Calu3 (cell line): ENCODE results near the gene PIK3C2A. TPM values are rescaled to one million over a fixed set of nuclear protein-coding genes. Genes with fewer than 3 reads are reported as not detected.

Source experiments
- Bru-seq: library from RNA; stranded (reverse); fragments of 400-500 nt; gene quantifications from one replicate; lab custom pipeline; 2021; lab: Mats Ljungman, UMichigan
- BruChase-seq, 2 experiments: library from RNA; stranded (reverse); fragments of 400-500 nt; gene quantifications; one replicate each; lab custom pipeline; 2021; lab: Mats Ljungman, UMichigan
- BruUV-seq: library from RNA; stranded (reverse); fragments of 400-500 nt; replicated peaks from 2 replicates; lab custom pipeline; 2021; lab: Mats Ljungman, UMichigan
- CTCF ChIA-PET: fragments of 300-600 bp; sonication (Branson Sonifier 250); formaldehyde crosslinking; loops from one replicate; lab custom pipeline; 2022; ENCODE audit warnings: antibody characterized with exemption; lab: Charles Lee
- DNase-seq: peaks from one replicate; pipeline ENCODE4 v3.0.0; 2022
- H3K27ac Mint-ChIP-seq: one replicate; pipeline ENCODE4 v1.8.0; 2022; ENCODE audit warnings: mixed read lengths; ENCODE audit not compliant: unreplicated experiment
- H3K27me3 Mint-ChIP-seq: one replicate; pipeline ENCODE4 v1.8.0; 2022; ENCODE audit warnings: mixed read lengths; ENCODE audit not compliant: unreplicated experiment
- H3K36me3 Mint-ChIP-seq: one replicate; pipeline ENCODE4 v1.8.0; 2022; ENCODE audit warnings: mild to moderate bottlenecking, moderate library complexity, mixed read lengths; ENCODE audit not compliant: insufficient read depth, unreplicated experiment
- H3K4me1 Mint-ChIP-seq: one replicate; pipeline ENCODE4 v1.8.0; 2022; ENCODE audit warnings: mild to moderate bottlenecking, low read depth, mixed read lengths; ENCODE audit not compliant: unreplicated experiment
- H3K4me3 Mint-ChIP-seq: one replicate; pipeline ENCODE4 v1.8.0; 2022; ENCODE audit warnings: mild to moderate bottlenecking, low read depth, moderate library complexity, mixed read lengths; ENCODE audit not compliant: unreplicated experiment
- H3K9me3 Mint-ChIP-seq: one replicate; pipeline ENCODE4 v1.8.0; 2022; ENCODE audit warnings: low read depth, mixed read lengths; ENCODE audit not compliant: unreplicated experiment
- intact Hi-C: fragments of 100-400 bp; cut with micrococcal nuclease; formaldehyde crosslinking; loops from one replicate; pipeline ENCODE4 v1.10.0; 2022; ENCODE audit not compliant: unreplicated experiment
- long read RNA-seq: library from polyadenylated mRNA; stranded (forward); transcript quantifications from one replicate; pipeline ENCODE4 v2.0.0, GENCODE V29; 2022
- total RNA-seq: library from RNA; stranded (reverse); gene quantifications from 2 replicates; pipeline ENCODE4 v1.2.3, GENCODE V29; 2022
- TF ChIP-seq, protein P1 (sequence below): fragments of 200-600 bp; IDR thresholded peaks from one replicate; pipeline ENCODE4 v1.8.0; 2022; ENCODE audit warnings: antibody characterized with exemption; ENCODE audit not compliant: unreplicated experiment

Gene PIK3C2A, protein sequence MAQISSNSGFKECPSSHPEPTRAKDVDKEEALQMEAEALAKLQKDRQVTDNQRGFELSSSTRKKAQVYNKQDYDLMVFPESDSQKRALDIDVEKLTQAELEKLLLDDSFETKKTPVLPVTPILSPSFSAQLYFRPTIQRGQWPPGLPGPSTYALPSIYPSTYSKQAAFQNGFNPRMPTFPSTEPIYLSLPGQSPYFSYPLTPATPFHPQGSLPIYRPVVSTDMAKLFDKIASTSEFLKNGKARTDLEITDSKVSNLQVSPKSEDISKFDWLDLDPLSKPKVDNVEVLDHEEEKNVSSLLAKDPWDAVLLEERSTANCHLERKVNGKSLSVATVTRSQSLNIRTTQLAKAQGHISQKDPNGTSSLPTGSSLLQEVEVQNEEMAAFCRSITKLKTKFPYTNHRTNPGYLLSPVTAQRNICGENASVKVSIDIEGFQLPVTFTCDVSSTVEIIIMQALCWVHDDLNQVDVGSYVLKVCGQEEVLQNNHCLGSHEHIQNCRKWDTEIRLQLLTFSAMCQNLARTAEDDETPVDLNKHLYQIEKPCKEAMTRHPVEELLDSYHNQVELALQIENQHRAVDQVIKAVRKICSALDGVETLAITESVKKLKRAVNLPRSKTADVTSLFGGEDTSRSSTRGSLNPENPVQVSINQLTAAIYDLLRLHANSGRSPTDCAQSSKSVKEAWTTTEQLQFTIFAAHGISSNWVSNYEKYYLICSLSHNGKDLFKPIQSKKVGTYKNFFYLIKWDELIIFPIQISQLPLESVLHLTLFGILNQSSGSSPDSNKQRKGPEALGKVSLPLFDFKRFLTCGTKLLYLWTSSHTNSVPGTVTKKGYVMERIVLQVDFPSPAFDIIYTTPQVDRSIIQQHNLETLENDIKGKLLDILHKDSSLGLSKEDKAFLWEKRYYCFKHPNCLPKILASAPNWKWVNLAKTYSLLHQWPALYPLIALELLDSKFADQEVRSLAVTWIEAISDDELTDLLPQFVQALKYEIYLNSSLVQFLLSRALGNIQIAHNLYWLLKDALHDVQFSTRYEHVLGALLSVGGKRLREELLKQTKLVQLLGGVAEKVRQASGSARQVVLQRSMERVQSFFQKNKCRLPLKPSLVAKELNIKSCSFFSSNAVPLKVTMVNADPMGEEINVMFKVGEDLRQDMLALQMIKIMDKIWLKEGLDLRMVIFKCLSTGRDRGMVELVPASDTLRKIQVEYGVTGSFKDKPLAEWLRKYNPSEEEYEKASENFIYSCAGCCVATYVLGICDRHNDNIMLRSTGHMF (N-terminal part only)
- total RNA-seq, result 70.2 and 75.9 TPM in 2 replicates
- Bru-seq, nascent RNA, result percentile 89 among the genes with signal in this experiment
- percentile 87 among the genes with signal in this experiment for BruChase-seq, experiment 1, labeled RNA remaining after a 6-hour chase
- percentile 90 among the genes with signal in this experiment for BruChase-seq, experiment 2, labeled RNA remaining after a 2-hour chase
- long read RNA-seq, partial matches to known transcripts, result 5 of 32 reads
- long read RNA-seq, other reads (novel, unspliced or antisense), result 27 of 32 reads

DNA sequence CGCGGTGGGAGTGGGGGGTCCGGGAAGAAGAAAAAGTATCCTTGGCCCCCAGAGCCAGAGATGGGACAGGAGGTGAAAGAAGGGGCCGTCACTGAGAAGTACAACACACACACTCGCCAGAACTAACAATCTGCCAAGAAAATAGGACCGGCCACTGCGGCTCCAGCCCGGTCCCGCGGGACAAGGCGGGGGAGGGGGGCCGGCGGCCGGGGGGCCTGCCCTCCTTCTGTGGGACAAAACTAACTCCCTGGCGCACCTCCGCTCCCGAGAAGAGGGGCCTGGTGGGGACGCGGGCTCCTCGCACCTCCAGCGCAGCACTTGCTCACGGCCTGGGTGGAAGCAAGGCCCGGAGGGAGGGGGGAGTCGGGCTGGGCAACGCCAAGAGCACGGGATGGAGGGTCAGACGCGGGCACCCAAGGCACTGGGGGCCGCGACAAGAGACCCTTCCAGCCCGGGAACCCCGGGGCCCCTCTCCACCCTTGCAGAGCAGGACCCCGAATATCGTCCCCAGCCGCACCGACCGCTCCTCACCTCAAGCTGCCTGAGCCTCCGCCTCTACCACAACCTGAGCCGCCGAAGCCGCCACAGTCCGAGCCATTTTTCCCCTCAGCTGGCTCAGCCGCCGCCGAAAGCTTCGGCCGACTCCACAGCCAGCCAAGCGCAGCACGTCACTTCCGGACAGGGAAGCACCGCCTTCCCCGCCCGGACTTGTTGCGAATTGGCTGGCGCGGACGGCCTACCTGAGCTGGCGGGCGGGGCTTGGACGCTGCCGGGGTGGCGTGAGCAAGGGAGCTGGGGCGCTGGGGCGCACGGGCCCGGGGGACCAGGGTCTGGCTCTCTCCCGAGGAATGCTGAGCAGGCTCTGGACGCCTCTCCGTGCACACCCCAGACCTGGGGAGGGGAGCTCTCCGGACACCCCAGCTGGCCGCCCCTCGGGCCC is at the start of gene PIK3C2A:
Gene PIK3C2A, minus strand, starts transcription at position 670 of the 940 bp plus-strand sequence. CDS start 38,245 bp downstream, outside the sequence.
- H3K27ac Mint-ChIP-seq, result peak within 1 kb of the TSS; percentile 79
- H3K36me3 Mint-ChIP-seq, result peaks cover 41% of the 10 kb centered on the region
- BruUV-seq, result no TSS peak
- intact Hi-C loops, result loop anchor here (5.0 to 10.0 kb wide), 2 partner anchors 45 to 93 kb away; no protein-coding TSS in a partner anchor
- peak within 1 kb of the TSS; percentile 92 for H3K4me3 Mint-ChIP-seq
- no peaks in the 10 kb centered on the region for H3K9me3 Mint-ChIP-seq
- peaks cover 17% of the 10 kb centered on the region for H3K4me1 Mint-ChIP-seq
- TF ChIP-seq, protein P1, sequence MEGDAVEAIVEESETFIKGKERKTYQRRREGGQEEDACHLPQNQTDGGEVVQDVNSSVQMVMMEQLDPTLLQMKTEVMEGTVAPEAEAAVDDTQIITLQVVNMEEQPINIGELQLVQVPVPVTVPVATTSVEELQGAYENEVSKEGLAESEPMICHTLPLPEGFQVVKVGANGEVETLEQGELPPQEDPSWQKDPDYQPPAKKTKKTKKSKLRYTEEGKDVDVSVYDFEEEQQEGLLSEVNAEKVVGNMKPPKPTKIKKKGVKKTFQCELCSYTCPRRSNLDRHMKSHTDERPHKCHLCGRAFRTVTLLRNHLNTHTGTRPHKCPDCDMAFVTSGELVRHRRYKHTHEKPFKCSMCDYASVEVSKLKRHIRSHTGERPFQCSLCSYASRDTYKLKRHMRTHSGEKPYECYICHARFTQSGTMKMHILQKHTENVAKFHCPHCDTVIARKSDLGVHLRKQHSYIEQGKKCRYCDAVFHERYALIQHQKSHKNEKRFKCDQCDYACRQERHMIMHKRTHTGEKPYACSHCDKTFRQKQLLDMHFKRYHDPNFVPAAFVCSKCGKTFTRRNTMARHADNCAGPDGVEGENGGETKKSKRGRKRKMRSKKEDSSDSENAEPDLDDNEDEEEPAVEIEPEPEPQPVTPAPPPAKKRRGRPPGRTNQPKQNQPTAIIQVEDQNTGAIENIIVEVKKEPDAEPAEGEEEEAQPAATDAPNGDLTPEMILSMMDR, result no peak
- no peaks in the 10 kb centered on the region for H3K27me3 Mint-ChIP-seq
- CTCF ChIA-PET, result no interaction called here
- peak; percentile 98 for DNase-seq

DNA sequence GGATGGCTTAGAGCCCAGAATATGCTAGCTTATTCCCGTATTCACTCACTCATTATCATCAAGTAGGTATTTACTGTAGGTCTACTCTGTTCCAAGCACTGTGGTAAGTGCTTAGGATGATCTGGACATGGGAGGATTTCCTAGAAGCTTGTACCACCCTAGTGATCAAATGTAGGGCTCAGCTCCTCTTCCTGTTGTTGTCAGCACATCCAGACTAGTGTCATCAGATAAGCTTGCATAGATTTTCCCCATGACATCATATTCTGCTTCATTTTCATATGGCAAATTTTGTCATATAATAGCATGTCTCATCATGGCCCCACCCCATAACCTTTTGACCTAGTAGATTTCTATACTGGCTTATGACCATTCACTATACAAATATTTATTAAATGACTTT is 49.4 kb upstream of the PIK3C2A start:
- intact Hi-C loops, result no loop called here
- Mint-ChIP-seq H3K27ac (no peak overlapping the region), H3K36me3 (no peaks in the 10 kb centered on the region), H3K9me3 (no peaks in the 10 kb centered on the region), H3K4me3 (no peak overlapping the region), H3K27me3 (no peaks in the 10 kb centered on the region), H3K4me1 (peaks cover 28% of the 10 kb centered on the region)
- TF ChIP-seq, protein P1, result no peak
- CTCF ChIA-PET, result interaction anchor here (0.7 kb wide), 1 partner anchor 10 kb away, joined by 4 read pairs; no protein-coding TSS in a partner anchor
- DNase-seq, result no peak
- BruUV-seq, result no TSS peak

DNA sequence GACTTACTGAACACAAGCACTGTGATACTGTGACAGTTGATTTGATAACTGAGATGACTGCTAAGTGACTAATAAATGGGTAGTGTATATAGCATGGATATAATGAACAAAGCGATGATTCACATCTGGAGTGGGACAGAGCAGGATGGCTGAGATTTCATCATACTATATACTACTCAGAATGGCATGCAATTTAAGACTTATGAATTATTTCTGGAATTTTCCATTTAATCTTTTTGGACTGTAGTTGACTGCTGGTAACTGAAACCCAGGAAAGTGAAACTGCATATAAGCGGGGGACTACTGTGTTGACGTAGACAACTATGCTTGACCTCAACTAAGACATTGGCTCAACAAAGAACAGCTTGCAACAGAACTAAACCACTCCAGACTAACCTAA is 48.7 kb upstream of the PIK3C2A start:
- H3K4me3 Mint-ChIP-seq, result no peak overlapping the region
- peaks cover 28% of the 10 kb centered on the region for H3K4me1 Mint-ChIP-seq
- TF ChIP-seq, protein P1, result no peak
- H3K27ac Mint-ChIP-seq, result no peak overlapping the region
- intact Hi-C loops, result no loop called here
- no peaks in the 10 kb centered on the region for H3K27me3 Mint-ChIP-seq
- CTCF ChIA-PET, result no interaction called here
- DNase-seq, result no peak
- no peaks in the 10 kb centered on the region for H3K36me3 Mint-ChIP-seq
- no TSS peak for BruUV-seq
- no peaks in the 10 kb centered on the region for H3K9me3 Mint-ChIP-seq
